ENCODE data around the gene PKIG.

DNA sequence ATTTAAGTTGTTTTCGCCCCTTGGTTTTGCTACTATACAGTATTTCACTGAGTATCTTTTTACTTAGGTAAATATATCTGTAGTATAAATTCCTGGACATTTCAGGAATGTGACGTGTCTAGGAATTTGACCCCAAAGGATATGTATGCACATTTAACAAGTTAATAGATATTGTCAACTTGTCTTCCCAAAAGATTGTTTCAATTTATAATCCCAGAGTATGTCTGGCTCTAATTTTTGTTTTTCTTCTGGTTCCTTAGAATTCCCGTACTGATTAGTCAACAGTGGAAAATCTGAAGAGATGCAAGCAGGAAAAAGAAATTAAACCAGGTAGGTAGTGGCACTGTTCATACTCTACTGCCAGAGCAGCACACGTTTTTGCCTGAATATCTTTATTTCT is 7.2 kb downstream of the PKIG start:
- TF ChIP-seq, protein P1, sequence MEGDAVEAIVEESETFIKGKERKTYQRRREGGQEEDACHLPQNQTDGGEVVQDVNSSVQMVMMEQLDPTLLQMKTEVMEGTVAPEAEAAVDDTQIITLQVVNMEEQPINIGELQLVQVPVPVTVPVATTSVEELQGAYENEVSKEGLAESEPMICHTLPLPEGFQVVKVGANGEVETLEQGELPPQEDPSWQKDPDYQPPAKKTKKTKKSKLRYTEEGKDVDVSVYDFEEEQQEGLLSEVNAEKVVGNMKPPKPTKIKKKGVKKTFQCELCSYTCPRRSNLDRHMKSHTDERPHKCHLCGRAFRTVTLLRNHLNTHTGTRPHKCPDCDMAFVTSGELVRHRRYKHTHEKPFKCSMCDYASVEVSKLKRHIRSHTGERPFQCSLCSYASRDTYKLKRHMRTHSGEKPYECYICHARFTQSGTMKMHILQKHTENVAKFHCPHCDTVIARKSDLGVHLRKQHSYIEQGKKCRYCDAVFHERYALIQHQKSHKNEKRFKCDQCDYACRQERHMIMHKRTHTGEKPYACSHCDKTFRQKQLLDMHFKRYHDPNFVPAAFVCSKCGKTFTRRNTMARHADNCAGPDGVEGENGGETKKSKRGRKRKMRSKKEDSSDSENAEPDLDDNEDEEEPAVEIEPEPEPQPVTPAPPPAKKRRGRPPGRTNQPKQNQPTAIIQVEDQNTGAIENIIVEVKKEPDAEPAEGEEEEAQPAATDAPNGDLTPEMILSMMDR (IDR thresholded peaks at IDR 0.05 in 2 of 3, conservative IDR thresholded peaks at IDR 0.05 in 1 of 3; ENCODE audit: borderline replicate concordance in 1 of 3, insufficient read depth in 1 of 3, low read depth in 2 of 3, low read length in 2 of 3) = no peak
- TF ChIP-seq POLR2AphosphoS5 (IDR thresholded peaks at IDR 0.05; ENCODE audit: low read depth, low read length) = no peak
- TF ChIP-seq EZH2 (IDR thresholded peaks at IDR 0.05) = no peak
- no peak for TF ChIP-seq JUND (IDR thresholded peaks at IDR 0.05)
- no peak for TF ChIP-seq POLR2A (IDR thresholded peaks at IDR 0.05; ENCODE audit: borderline replicate concordance, extremely low read depth, insufficient read depth, insufficient read length)
- TF ChIP-seq, protein P2, sequence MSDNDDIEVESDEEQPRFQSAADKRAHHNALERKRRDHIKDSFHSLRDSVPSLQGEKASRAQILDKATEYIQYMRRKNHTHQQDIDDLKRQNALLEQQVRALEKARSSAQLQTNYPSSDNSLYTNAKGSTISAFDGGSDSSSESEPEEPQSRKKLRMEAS (IDR thresholded peaks at IDR 0.05) = no peak
